Left hindlimb (tissue), 1 donor: ENCODE measurements around the gene CRLF1.
A peak's percentile ranks its signal among the peaks of the same experiment; 100 is the strongest.

Experiments
- DNase-seq: peaks from one replicate; pipeline ENCODE4 v3.0.0-alpha.2; 2018

Gene CRLF1

GRCh38 chr19:18606281-18607225 lies at the start of gene CRLF1:
CRLF1 (minus strand) TSS chr19:18606799; CDS start chr19:18606656, 143 bp downstream.
- DNase-seq, result no peak

GRCh38 chr19:18655173-18655844 lies 48.7 kb upstream of the CRLF1 start:
- DNase-seq, result no peak

- DNase-seq, result no peak
These were observed 47.9 kb upstream of the CRLF1 start for GRCh38 chr19:18654469-18654868.

GRCh38 chr19:18653853-18654252 lies 47.3 kb upstream of the CRLF1 start:
- no peak for DNase-seq

GRCh38 chr19:18651733-18652132 lies 45.1 kb upstream of the CRLF1 start:
- DNase-seq, result no peak

- DNase-seq, result no peak
These were observed 44.7 kb upstream of the CRLF1 start for GRCh38 chr19:18651300-18651699.

GRCh38 chr19:18650468-18651041 lies 44.0 kb upstream of the CRLF1 start:
- peak; percentile 76 for DNase-seq

- peak; percentile 70 for DNase-seq
These were observed 43.4 kb upstream of the CRLF1 start for GRCh38 chr19:18650021-18650390.

- DNase-seq, result peak; percentile 90
These were observed 42.9 kb upstream of the CRLF1 start for GRCh38 chr19:18649371-18650020.

GRCh38 chr19:18648973-18649315 lies 42.3 kb upstream of the CRLF1 start:
- DNase-seq, result no peak

- no peak for DNase-seq
These were observed 41.2 kb upstream of the CRLF1 start for GRCh38 chr19:18647807-18648206.

GRCh38 chr19:18647371-18647767 lies 40.8 kb upstream of the CRLF1 start:
- no peak for DNase-seq

GRCh38 chr19:18646535-18647370 lies 40.2 kb upstream of the CRLF1 start:
- DNase-seq, result no peak

- DNase-seq, result no peak
These were observed 38.5 kb upstream of the CRLF1 start for GRCh38 chr19:18645035-18645511.

- no peak for DNase-seq
These were observed 37.8 kb upstream of the CRLF1 start for GRCh38 chr19:18644196-18645034.

GRCh38 chr19:18639706-18640243 lies 33.2 kb upstream of the CRLF1 start:
- no peak for DNase-seq

GRCh38 chr19:18637673-18638630 lies 31.4 kb upstream of the CRLF1 start:
- no peak for DNase-seq

GRCh38 chr19:18636969-18637629 lies 30.5 kb upstream of the CRLF1 start, which contains the start of gene KLHL26:
KLHL26 (plus strand) TSS chr19:18637028; CDS start chr19:18637055, 27 bp downstream.
- DNase-seq, result no peak
